ENCODE measurements around the gene MC3R.

The MC3R gene

GRCh38 chr20:56245761-56246160 is 2.8 kb upstream of the MC3R start:
- no peak overlapping the region for H3K4me3 ChIP-seq (ENCODE audit: low read depth, low read length)
- DNase-seq (ENCODE audit: low read depth), result no peak

- H3K4me3 ChIP-seq (ENCODE audit: low read depth, low read length), result no peak overlapping the region
- DNase-seq (ENCODE audit: low read depth), result no peak
Measured at GRCh38 chr20:56249244-56249955, 868 bp downstream of the MC3R start.

- DNase-seq (ENCODE audit: low read depth), result no peak
- no peak overlapping the region for H3K4me3 ChIP-seq (ENCODE audit: low read depth, low read length)
Measured at GRCh38 chr20:56249956-56250355, 1.4 kb downstream of the MC3R start.

- no peak for DNase-seq (ENCODE audit: low read depth)
Measured at GRCh38 chr20:56257604-56258003, 9.1 kb downstream of the MC3R start.

GRCh38 chr20:56259948-56260347 is 11.4 kb downstream of the MC3R start:
- DNase-seq (ENCODE audit: low read depth), result no peak
- no peak overlapping the region for H3K4me3 ChIP-seq (ENCODE audit: low read depth, low read length)

More at GRCh38 chr20:56257604-56258003, 9.1 kb downstream of the MC3R start:
- H3K4me3 ChIP-seq (ENCODE audit: low read depth, low read length), result no peak overlapping the region

- no peak for DNase-seq (ENCODE audit: low read depth)
- H3K4me3 ChIP-seq (ENCODE audit: low read depth, low read length), result no peak overlapping the region
Measured at GRCh38 chr20:56268536-56268935, 20.0 kb downstream of the MC3R start.

GRCh38 chr20:56271974-56272373 is 23.4 kb downstream of the MC3R start:
- H3K4me3 ChIP-seq (ENCODE audit: low read depth, low read length), result no peak overlapping the region
- no peak for DNase-seq (ENCODE audit: low read depth)

- DNase-seq (ENCODE audit: low read depth), result no peak
- H3K4me3 ChIP-seq (ENCODE audit: low read depth, low read length), result no peak overlapping the region
Measured at GRCh38 chr20:56273491-56273890, 25.0 kb downstream of the MC3R start.

GRCh38 chr20:56274156-56274555 is 25.6 kb downstream of the MC3R start:
- H3K4me3 ChIP-seq (ENCODE audit: low read depth, low read length), result no peak overlapping the region
- no peak for DNase-seq (ENCODE audit: low read depth)

- no peak overlapping the region for H3K4me3 ChIP-seq (ENCODE audit: low read depth, low read length)
- DNase-seq (ENCODE audit: low read depth), result no peak
Measured at GRCh38 chr20:56278196-56278595, 29.7 kb downstream of the MC3R start.

GRCh38 chr20:56285496-56285895 is 37.0 kb downstream of the MC3R start:
- H3K4me3 ChIP-seq (ENCODE audit: low read depth, low read length), result no peak overlapping the region
- no peak for DNase-seq (ENCODE audit: low read depth)

- no peak for DNase-seq (ENCODE audit: low read depth)
Measured at GRCh38 chr20:56289652-56290051, 41.1 kb downstream of the MC3R start.

GRCh38 chr20:56299362-56299761 is 50.8 kb downstream of the MC3R start:
- H3K4me3 ChIP-seq (ENCODE audit: low read depth, low read length), result no peak overlapping the region
- no peak for DNase-seq (ENCODE audit: low read depth)

More at GRCh38 chr20:56289652-56290051, 41.1 kb downstream of the MC3R start:
- no peak overlapping the region for H3K4me3 ChIP-seq (ENCODE audit: low read depth, low read length)
